ENCODE results near the gene MAD2L1. TPM values are rescaled to one million over a fixed set of nuclear protein-coding genes. Genes with fewer than 3 reads are reported as not detected.
A peak's percentile ranks its signal among the peaks of the same experiment; 100 is the strongest.

Gene MAD2L1
- total RNA-seq, 1 experiment from 2014 or later = 43.7 TPM

DNA sequence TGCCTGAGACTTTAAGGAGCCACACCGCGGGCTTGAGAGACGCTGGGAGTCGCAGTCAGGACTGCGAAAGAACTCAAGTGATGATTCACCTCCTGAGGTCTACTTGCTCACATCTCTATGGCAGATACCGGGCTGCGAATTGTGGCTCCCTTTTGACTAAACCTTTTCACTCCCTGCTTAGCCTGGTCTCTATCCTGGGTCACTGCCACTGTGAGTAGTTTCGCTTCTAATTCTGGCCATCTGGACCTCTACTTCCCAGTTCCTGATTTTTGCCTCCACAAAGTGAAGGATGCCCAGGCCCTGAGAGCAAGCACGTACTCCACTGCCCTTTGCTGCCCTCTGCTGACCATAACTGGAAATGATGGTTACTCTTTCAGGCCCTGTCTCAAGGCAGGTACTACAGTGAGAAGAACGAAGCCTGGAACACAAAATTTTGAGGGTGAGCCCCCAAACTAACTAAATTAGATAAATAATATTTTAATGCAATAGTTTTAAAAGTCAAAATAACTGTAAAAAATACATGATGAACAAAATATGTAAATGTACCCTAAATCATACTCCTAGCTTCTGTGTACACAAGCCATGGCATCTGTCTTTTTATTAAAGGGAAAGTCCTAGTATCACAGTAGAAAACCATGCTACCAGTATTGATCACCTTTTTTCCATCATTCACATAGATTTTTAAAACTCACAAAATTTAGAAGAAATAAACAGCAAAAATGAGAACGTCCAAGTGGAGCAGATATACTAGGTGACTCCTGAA is 16.7 kb downstream of the MAD2L1 start:
- peak overlapping the region; percentile 92 for H3K27ac ChIP-seq (ENCODE audit: low read length)
- peak overlapping the region in 1 of 2 experiments; percentile 48; a peak in 2 of 4 replicates for H3K4me3 ChIP-seq (ENCODE audit: low read depth in 2 of 2, low read length in 2 of 2)
- in situ Hi-C loops (cut with HindIII; ENCODE audit: low pct_unique_long_range_greater_than_20kb, low sequenced_read_pairs) (no loop called here), intact Hi-C loops (cut with micrococcal nuclease; ENCODE audit: unreplicated experiment) (loop anchor here (1.0 to 10.0 kb wide), 4 partner anchors 255 to 495 kb away; no protein-coding TSS in a partner anchor)
- POLR2A ChIA-PET = no interaction called here
- no peaks in the 10 kb centered on the region for H3K27me3 ChIP-seq (ENCODE audit: control insufficient read depth, insufficient read depth, low read length)
- H3K36me3 ChIP-seq (ENCODE audit: control insufficient read depth, insufficient read depth, low read length) = no peaks in the 10 kb centered on the region
- peak; percentile 83 for DNase-seq (ENCODE audit: low read depth, low spot score)
- peaks cover 6% of the 10 kb centered on the region for H3K4me1 ChIP-seq (ENCODE audit: control insufficient read depth, insufficient read depth, low read length)
- no TSS peak for BruUV-seq (replicated peaks)
- TF ChIP-seq SIN3A (IDR thresholded peaks at IDR 0.05; ENCODE audit: borderline replicate concordance, insufficient read depth, low read depth, low read length) = no peak
- TF ChIP-seq, protein P1, sequence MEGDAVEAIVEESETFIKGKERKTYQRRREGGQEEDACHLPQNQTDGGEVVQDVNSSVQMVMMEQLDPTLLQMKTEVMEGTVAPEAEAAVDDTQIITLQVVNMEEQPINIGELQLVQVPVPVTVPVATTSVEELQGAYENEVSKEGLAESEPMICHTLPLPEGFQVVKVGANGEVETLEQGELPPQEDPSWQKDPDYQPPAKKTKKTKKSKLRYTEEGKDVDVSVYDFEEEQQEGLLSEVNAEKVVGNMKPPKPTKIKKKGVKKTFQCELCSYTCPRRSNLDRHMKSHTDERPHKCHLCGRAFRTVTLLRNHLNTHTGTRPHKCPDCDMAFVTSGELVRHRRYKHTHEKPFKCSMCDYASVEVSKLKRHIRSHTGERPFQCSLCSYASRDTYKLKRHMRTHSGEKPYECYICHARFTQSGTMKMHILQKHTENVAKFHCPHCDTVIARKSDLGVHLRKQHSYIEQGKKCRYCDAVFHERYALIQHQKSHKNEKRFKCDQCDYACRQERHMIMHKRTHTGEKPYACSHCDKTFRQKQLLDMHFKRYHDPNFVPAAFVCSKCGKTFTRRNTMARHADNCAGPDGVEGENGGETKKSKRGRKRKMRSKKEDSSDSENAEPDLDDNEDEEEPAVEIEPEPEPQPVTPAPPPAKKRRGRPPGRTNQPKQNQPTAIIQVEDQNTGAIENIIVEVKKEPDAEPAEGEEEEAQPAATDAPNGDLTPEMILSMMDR (IDR thresholded peaks at IDR 0.05) = peak; percentile 81
- ATAC-seq = peak; percentile 96
- H3K9me3 ChIP-seq (ENCODE audit: control insufficient read depth, insufficient read depth, low read depth, low read length) = no peaks in the 10 kb centered on the region
- CTCF ChIA-PET = no interaction called here

DNA sequence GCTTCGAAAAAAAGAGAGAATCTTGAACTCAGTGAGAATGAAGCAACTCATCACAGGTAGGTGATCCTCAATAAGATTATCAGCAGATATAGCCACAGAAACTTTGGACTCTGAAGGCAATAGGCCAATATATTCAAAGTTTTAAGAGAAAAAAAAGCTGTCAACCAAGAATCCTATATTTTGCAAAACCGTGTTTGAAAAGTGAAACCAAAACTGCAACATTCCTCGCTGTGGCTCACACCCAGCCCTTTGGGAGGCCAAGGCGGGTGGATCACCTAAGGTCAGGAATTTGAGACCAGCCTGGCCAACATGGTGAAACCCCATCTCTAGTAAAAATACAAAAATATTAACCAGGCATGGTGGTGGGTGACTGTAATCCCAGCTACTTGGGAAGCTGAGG is 22.8 kb downstream of the MAD2L1 start:
- intact Hi-C loops (cut with micrococcal nuclease; ENCODE audit: unreplicated experiment) = loop anchor here (10.0 kb wide), 1 partner anchor 249 kb away; no protein-coding TSS in a partner anchor
- Histone ChIP-seq H3K9me3 (ENCODE audit: control insufficient read depth, insufficient read depth, low read depth, low read length) (peaks cover 6% of the 10 kb centered on the region; the same call in 1 of the 2 replicates), H3K36me3 (ENCODE audit: control insufficient read depth, insufficient read depth, low read length) (no peaks in the 10 kb centered on the region), H3K4me1 (ENCODE audit: control insufficient read depth, insufficient read depth, low read length) (no peaks in the 10 kb centered on the region; the same call in 1 of the 2 replicates), H3K4me3 (ENCODE audit: low read depth in 2 of 2, low read length in 2 of 2) (no peak overlapping the region), H3K27ac (ENCODE audit: low read length) (no peak overlapping the region; the same call in 1 of the 2 replicates), H3K27me3 (ENCODE audit: control insufficient read depth, insufficient read depth, low read length) (no peaks in the 10 kb centered on the region)
- no peak for ATAC-seq
- CTCF ChIA-PET = no interaction called here
- POLR2A ChIA-PET = no interaction called here
- TF ChIP-seq, protein P1 (IDR thresholded peaks at IDR 0.05) = no peak
- TF ChIP-seq TCF7L2 (IDR thresholded peaks at IDR 0.05; ENCODE audit: low read depth, low read length) (no peak), POLR2AphosphoS5 (IDR thresholded peaks at IDR 0.05; ENCODE audit: low read depth, low read length) (no peak), SIN3A (IDR thresholded peaks at IDR 0.05; ENCODE audit: borderline replicate concordance, insufficient read depth, low read depth, low read length) (no peak)
- TF ChIP-seq, protein P2, sequence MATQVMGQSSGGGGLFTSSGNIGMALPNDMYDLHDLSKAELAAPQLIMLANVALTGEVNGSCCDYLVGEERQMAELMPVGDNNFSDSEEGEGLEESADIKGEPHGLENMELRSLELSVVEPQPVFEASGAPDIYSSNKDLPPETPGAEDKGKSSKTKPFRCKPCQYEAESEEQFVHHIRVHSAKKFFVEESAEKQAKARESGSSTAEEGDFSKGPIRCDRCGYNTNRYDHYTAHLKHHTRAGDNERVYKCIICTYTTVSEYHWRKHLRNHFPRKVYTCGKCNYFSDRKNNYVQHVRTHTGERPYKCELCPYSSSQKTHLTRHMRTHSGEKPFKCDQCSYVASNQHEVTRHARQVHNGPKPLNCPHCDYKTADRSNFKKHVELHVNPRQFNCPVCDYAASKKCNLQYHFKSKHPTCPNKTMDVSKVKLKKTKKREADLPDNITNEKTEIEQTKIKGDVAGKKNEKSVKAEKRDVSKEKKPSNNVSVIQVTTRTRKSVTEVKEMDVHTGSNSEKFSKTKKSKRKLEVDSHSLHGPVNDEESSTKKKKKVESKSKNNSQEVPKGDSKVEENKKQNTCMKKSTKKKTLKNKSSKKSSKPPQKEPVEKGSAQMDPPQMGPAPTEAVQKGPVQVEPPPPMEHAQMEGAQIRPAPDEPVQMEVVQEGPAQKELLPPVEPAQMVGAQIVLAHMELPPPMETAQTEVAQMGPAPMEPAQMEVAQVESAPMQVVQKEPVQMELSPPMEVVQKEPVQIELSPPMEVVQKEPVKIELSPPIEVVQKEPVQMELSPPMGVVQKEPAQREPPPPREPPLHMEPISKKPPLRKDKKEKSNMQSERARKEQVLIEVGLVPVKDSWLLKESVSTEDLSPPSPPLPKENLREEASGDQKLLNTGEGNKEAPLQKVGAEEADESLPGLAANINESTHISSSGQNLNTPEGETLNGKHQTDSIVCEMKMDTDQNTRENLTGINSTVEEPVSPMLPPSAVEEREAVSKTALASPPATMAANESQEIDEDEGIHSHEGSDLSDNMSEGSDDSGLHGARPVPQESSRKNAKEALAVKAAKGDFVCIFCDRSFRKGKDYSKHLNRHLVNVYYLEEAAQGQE (IDR thresholded peaks at IDR 0.05; ENCODE audit: insufficient read depth in 1 of 2, low read depth in 2 of 2, low read length in 1 of 2) = no peak
- in situ Hi-C loops (cut with HindIII; ENCODE audit: low pct_unique_long_range_greater_than_20kb, low sequenced_read_pairs) = no loop called here
- no peak for DNase-seq (ENCODE audit: low read depth, low spot score)
- BruUV-seq (replicated peaks) = no TSS peak

Measured in Panc1 (cell line).